ENCODE measurements around the gene TAB2. TPM values are rescaled to one million over a fixed set of nuclear protein-coding genes. Genes with fewer than 3 reads are reported as not detected.

The TAB2 gene
- total RNA-seq, 1 experiment from 2014 or later = 55.6 TPM

- TF ChIP-seq ELF4 (CRISPR knock-in tag; IDR thresholded peaks at IDR 0.05; ENCODE audit: low read depth) (no peak), ZNF512 (CRISPR knock-in tag; IDR thresholded peaks at IDR 0.05; ENCODE audit: borderline replicate concordance) (no peak), GTF2I (CRISPR knock-in tag; conservative IDR thresholded peaks at IDR 0.05) (no peak), IRF1 (CRISPR knock-in tag; IDR thresholded peaks at IDR 0.05) (no peak), AFF4 (CRISPR knock-in tag; IDR thresholded peaks at IDR 0.05; ENCODE audit: borderline replicate concordance) (no peak), GRHL2 (CRISPR knock-in tag; IDR thresholded peaks at IDR 0.05; ENCODE audit: insufficient replicate concordance, severe bottlenecking) (no peak)
Measured at GRCh38 chr6:149364557-149364956, 47.0 kb downstream of the TAB2 start (continued).

GRCh38 chr6:149365197-149365596, 47.7 kb downstream of the TAB2 start:
- no peak for ATAC-seq
- Mint-ChIP-seq H3K27me3 (ENCODE audit: low read depth) (no peaks in the 10 kb centered on the region), H3K36me3 (0 out of 2 replicates have a peak, but pooled peaks cover under 1% of the 10 kb centered on the region), H3K4me3 (no peak overlapping the region), H3K27ac (no peak overlapping the region), H3K4me1 (peaks cover 18% of the 10 kb centered on the region), H3K9me3 (0 out of 2 replicates have a peak, but pooled peaks cover 2% of the 10 kb centered on the region)
- ChIA-PET CTCF (no interaction called here), POLR2A (no interaction called here)
- DNase-seq (ENCODE audit: low spot score) = no peak
- no peak for TF ChIP-seq TEAD4 (CRISPR knock-in tag; IDR thresholded peaks at IDR 0.05)
- TF ChIP-seq NR2C2 (CRISPR knock-in tag; IDR thresholded peaks at IDR 0.05) = no peak
- TF ChIP-seq GABPB1 (CRISPR knock-in tag; IDR thresholded peaks at IDR 0.05) = no peak
- TF ChIP-seq NR3C1 (CRISPR knock-in tag; conservative IDR thresholded peaks at IDR 0.05; ENCODE audit: low read depth) = no peak
- no peak for TF ChIP-seq ATF2 (CRISPR knock-in tag; IDR thresholded peaks at IDR 0.05; ENCODE audit: borderline replicate concordance, low read depth)
- no peak for TF ChIP-seq MXD4 (CRISPR knock-in tag; IDR thresholded peaks at IDR 0.05; ENCODE audit: borderline replicate concordance)
- no peak for TF ChIP-seq HMGA2 (CRISPR knock-in tag; IDR thresholded peaks at IDR 0.05)

- no peak overlapping the region for H3K4me3 Mint-ChIP-seq
- no peak for ATAC-seq
- H3K36me3 Mint-ChIP-seq = no peaks in the 10 kb centered on the region; the same call in 1 of the 2 replicates
- CTCF ChIA-PET = interaction anchor here (1.0 kb wide), 1 partner anchor 788 kb away, joined by 3 read pairs; no protein-coding TSS in a partner anchor
- peaks cover 17% of the 10 kb centered on the region for H3K4me1 Mint-ChIP-seq
- no peaks in the 10 kb centered on the region for H3K9me3 Mint-ChIP-seq
- POLR2A ChIA-PET = no interaction called here
- H3K27me3 Mint-ChIP-seq (ENCODE audit: low read depth) = no peaks in the 10 kb centered on the region
- TF ChIP-seq CDX4 (CRISPR knock-in tag; IDR thresholded peaks at IDR 0.05; ENCODE audit: borderline replicate concordance) (no peak), ATF6 (CRISPR knock-in tag; IDR thresholded peaks at IDR 0.05) (no peak), KAT7 (CRISPR knock-in tag; IDR thresholded peaks at IDR 0.05; ENCODE audit: borderline replicate concordance) (no peak)
- DNase-seq (ENCODE audit: low spot score) = no peak
- H3K27ac Mint-ChIP-seq = no peak overlapping the region
Measured at GRCh38 chr6:149366267-149366921, 48.9 kb downstream of the TAB2 start.

Data from WTC11 (cell line).